IPS-NIHi7 (cell line): ENCODE measurements around the gene UNC5B.

ENCODE experiments used
- DNase-seq: peaks from one replicate; pipeline ENCODE4 v3.0.0; 2012; ENCODE audit warnings: mixed read lengths; ENCODE audit errors: extremely low spot score

UNC5B gene

DNA sequence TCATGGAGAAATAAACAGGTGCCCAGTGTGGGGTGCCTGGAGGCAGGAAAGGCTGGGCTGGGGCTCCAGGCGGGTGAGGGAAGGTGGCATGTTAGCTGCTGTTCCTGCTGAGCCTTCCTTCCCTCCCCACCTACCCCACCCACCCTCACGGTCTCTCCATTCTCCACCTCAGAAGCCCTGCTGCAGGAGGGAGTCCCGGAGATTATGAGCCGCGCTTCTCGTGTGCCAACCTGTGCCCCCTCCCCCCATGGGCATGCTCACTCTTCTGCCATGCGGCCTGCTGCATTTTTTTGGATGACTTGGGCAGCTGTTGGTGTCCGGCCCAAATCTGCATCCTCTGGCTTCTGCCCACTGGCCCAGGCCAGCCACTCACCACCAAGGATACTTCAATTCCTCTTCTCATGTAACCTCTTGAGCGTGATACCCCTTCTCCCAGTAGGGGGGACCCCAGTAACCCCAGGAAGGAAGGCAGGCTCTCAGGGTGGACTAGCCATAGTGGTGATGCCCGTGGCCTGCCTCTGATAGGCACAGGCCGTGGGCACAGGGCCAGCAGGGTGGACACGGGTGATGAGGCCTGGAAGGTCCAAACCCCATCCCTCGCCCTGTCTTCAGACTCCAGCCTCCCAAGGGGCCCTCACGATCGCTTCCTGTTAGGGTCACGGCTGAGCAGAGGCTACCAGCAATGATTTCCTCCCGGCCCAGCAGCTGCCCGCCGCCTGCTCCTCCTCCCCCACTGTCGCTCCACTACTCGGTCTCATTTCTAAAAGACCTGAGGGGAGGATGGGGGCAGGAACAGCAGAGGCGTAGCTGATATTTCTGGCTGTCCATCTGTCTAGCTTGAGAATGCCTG, 27.8 kb downstream of the UNC5B start:
- DNase-seq: no peak

DNA sequence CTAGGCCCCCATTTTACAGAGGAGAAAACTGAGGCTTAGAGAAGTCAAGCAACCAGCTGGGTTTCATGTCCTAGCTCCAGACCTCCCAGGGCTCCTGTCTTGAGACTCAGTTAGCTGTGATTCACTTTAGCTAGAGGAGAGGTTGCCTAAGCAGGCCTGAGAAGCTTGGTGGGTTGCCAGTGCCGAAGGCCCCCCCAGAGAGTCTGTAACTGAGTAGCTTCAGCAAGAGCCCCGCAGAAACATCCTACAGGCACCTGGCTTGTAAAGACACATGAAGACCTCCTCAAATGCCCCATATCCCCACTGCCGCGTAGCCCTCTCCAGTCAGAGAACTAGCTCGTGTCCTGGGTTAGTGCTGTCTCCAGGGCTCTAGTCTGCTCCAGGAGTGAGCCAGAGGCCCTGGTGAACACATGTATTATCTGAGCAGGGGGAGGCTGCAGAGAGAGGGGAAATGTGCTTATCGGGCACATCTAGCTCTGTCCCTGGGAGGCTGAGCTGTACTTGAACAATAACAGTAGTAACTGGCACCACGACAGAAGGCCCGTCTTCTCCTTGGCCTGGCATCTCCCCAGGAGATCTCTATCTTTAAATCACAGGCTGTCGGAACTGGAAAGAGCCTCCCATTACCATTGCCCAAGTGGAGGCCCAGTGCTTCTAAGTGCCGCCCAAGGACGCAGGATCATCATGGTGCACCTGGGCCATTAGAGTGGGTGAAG, 28.9 kb downstream of the UNC5B start:
- no peak for DNase-seq

DNA sequence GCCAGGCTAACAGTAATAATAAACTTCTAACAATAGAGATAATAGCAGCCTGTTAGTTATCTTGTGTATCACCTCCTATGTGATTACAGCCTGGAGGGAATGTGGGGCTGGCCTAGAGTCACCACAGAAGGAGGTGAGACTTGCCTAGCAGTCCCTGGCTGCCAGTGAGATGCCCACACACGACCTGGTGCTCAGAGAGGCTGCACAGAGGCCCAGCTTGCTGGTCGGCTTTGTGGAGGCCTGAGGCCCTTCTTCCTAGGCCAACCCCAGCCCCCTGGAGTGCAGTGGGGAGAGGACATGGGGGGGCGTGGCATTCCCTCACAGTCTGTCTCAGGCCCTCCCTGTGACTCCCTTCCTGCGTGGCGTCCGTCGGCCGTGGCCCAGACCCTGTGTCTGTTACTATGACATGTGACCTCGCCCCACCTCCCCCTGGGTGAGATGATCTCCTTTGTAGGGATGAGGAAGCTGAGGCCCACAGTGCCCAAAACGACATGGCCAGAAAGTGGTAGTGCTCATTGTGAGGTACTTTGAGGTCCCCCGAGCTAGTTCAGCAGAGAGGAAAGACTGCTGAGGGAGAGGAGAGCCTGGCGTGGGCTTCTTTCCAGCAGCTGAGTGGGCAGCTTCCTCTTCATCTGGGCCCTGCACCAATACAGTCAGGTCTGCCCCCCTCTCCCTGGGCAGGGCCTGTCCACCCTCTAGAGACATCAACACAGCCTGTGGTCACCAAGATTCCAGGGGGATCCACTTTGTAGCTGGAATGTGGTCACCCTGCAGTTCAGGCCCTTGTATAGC, 29.7 kb downstream of the UNC5B start:
- DNase-seq: no peak

DNA sequence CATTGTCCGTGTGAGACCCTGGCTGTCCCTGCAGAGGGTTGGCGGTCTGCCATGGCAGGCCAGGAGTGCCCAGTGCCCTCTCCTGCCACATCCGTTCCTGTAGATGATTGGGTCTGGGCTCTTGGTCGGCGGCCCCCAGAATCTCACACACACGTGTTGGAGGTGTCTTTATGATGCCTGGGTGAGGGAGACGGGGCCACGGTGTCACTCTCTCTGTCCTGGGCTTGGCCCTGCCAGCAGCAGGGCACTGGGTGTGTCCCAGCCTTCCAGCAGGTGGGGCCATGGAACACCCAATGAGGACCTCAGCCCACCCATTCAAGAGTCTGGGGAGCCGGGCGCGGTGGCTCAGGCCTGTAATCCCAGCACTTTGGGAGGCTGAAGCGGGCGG, 30.2 kb downstream of the UNC5B start:
- DNase-seq: peak; percentile 56

DNA sequence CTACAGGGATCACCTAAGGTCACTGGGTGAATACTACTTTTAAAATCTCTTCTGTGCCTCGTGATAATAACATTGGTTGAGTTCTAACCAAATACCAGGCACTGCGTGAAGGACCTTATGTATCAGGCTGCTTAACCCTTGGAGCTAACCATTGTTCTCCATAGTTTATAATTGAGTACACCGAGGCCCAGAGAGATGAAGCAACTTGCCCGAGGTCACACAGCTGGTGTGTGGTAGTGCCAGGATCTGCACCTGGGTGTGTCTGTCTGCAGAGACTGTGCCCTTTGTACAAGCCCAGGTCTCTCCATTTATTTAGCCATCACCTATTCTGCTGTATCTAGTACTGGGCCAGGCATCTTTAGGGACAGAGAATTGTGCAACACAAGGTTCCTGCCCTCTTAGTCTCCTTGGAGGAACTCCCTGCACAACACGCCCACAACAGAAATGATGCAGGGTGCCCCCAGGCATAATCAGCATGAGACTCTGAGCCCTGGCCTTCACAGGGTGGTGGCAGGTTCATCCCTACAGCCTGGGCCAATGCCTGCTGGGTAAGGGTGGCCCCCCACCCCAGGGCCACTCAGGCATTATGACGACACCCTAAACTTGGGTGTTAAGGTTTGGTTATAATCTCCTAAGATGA, 31.5 kb downstream of the UNC5B start:
- DNase-seq: no peak

DNA sequence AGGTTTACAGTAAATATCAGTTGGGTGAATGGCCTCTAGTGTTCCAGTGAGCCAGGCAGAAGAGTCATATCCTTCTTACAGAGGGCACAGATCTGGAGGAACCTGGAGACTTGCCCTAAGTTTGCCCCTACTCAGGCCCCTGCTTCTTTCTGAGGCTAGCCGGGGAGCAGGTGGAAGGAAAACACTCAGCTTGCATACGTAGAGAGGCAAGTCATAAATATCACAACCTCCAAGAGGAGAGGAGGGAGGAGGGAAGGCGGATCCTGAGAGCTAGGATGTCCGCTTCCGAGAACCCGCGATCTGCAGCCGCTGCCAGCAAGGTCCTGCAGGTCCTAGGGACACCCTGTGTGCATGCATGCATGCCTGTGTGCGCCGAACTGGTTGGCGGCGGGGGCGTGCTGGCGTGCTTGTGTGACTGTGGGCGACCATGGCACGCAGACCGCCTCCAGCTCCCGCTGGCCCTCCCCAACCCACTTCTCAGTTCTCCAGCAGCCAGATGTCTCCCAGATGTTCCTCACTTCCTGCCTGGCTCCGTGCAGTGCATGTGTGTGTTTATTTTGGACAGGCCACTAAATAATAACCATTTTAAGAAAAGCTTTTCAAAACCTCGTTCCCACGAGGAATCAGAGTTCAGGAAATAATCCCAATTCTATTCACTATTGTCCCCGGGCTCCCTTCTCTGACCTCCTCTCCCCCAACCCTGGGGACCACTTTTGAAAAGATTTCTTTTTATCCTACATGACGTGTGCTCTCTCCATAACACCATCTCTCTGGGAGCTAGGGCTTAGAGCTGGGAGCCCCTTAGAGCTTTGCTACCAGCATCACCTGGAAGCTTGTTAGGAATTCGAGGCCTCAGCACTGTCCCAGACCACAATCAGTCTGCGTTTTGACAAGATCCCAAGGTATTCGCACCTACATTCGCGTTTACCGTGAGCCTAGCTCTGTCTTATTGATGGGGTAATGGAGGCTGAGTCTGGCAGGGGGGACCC, 32.4 kb downstream of the UNC5B start:
- DNase-seq: no peak

DNA sequence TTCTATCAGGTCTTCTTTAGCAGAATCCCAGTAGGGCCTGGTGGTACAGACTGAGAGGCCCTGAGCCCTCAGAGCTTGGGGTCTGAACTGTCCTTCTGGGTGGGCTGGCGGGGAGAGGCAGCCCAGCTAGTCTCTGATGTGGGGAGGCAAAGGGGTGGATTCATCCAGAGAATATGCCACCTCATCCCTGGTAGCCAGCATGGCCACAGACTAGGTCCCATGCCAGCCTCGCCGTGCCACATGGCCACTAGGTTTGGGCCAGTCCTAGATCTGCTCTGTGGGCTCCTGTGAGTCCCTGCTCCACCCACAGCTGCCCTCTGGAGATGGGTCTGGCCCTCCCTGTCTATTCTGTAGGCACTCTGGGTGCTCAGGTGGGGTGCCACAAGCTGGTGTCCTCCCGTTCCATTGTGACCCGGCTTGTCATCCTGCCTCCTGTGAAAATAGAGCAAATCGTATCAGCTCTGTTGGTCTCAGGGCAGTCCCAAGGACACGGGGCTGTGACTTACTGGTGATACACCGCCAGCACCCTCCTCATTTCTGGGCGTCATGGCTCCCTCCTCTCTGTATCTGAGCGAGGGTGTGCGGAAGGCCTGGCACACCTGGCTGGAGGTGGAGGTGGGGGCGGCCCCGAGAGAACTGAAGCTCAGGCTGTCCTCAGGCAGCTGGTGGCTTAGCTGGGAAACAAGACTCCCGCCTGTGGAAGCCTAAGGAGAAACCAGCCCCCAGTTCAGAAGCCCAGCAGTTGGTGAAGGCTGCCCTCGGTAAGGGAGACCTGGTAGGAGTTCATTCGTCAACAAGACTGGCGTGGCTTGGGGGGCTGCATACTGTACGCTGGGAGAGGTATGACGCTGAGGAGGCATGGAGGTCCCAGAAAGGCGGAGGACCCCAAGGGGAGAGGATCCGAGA, 33.3 kb downstream of the UNC5B start:
- DNase-seq: no peak

DNA sequence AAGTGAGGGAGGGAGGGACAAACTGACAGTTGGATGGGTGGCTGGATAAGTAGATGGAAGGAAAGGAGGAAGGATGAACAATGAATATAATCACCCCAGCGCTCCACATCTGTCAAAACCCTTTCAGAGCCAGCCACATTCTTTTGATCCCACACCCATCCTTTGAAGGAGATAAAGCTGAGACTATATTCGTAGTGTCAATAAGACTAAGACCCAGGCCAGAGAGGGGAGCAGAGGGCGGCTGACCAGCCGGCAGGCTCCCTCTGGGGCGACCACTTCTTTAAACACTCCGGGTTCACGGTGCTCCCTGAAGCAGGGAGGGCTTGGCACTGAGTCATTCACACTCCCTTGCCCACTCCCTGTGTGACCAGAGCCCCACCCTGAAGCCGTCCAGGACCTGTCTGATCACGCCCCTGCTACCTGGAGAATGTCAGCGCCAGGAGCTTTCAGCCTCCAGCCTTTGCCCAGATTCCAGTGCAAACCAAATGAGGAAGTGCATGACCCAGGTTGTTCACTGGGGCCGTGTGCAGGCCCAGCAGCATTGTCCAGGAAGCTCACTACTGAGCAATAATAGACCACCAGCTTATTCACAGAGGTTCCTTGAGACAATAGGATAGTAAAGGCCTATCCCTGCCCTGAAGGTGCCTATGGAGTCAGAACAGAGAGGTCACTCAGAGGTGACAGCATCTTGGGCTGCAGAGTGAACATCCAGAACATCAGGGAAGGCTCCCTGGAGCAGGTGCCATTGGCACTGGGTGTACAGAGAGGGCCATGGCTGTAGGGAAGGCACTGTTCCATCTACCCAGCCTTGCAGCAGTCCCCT, 34.4 kb downstream of the UNC5B start:
- DNase-seq: no peak

DNA sequence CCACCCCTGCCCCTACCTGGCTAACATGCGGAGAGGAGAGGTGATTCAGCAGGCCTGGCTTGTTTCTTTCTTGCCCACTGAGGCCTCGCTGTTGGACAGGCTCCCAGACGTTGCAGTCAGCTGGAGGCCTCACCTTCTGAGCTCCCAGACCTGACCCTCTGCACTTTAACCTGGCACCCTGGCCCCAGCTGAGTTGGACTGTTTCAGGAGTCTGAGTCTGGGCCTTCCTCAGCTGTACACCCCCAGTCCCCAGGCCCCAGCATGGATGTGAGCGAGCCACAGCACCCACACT, 35.0 kb downstream of the UNC5B start:
- no peak for DNase-seq

DNA sequence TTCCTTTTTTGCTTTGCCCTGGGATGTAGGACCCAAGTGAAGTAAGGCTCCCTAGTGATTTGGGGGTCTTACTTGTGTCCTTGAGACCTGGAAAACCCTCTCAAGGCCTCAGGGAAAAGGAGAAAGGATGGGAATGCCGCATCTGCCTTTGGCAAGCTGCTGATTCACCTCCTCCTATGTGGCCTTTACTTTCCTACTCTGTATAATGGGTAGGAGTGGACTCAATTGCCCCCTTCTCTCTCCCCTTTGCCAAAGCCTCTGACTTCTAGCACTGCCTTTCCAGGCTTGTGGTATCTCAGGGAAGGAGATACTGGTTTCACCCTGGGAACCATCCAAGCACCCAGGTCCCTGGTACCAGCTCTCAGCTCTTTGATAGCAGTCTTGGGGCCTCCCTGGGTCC, 35.4 kb downstream of the UNC5B start:
- no peak for DNase-seq

DNA sequence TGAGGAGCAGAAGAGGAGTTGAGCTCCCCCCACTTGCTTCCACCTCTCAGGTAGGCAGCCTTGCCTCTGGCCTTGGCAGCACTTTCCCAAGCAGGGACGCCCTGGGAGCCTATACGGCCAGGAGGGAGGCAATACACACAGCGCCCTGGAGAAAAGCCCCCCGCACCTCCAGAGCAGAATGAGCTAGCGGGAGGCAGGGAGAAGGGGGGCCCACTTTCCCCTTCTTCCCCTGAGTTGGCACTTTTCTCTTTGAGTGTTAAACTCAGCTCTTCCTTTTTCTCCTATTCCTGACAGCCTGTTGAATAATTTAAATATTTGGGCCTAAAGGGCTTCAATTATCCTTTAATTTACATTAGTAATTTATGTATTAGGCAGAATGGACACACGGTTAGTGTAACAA, 35.8 kb downstream of the UNC5B start:
- no peak for DNase-seq

DNA sequence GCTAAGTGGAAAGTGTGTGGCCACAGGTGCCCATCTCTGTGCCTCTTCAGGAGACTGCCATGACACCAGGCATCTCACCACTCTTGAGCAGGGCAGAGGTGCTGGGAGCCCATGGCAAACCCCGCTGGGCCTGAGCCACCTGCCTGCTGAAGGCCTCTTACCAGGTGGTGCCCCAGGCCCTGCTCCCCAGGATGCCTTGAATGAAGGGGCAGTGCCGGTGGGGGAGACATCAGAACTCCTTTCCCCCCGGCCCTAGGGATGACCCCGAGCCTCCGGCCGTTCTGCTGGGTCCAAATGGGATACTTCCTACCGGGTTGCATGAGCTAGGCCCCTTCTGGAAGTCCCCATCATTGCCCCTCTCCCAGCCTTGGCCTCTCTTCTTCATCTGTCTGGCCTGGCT, 37.6 kb downstream of the UNC5B start:
- no peak for DNase-seq

DNA sequence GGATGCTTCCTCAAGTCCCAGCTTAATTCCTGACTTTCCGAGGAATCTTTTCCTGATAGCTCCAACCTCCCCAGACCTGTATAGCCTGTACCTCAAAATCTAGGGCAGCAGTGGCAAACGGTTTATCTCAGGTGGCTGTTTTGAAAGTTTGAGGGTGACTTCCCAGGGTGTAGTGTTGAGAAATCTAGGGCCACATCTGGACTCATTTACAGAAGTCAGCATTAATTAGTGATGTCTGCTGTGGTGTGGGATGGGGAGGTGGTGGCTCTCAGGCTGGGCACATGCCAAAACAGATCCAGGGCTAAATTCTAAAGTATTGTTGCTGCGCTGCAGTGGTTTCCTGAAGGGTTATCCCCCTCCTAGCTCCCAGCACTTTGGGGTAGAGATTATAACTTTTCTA, 38.0 kb downstream of the UNC5B start:
- DNase-seq: no peak

DNA sequence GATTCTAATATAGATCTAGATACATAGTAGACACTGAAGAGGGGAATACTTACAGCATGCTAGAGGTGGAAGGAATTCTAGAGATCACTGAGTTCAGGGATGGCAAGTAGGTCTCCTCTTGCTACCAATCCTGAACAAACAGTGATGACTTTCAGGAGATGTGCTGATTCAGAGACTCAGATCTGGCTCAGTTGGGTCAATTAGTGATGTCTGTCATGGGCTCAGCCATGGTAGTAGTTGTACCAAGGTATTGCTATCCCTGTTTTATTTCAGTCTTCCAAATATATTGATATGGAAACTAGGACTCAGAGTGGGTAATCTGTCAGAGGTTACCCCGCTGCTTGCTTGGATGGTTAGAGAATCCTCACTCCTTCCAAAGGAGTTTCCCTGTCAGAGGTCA, 38.5 kb downstream of the UNC5B start:
- DNase-seq: no peak

DNA sequence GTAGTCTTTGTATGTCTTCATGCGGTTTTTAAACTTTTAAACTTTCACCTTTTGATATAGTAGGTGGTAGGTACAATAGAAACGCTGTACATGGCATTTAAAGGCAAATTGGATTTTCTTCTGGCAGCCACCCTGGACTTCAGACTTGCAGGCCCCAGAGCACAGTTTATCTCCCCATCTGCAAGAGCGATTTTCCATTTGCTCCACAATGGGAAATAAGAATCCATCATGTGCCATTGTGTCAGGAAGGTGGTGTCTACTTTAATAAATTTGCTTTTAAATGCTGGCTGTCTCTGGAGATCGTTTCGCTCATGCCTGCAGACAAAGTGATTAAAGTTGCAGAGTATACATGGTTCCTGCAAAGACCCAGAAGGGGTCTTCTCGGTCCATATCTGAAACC, 38.9 kb downstream of the UNC5B start:
- DNase-seq: no peak

DNA sequence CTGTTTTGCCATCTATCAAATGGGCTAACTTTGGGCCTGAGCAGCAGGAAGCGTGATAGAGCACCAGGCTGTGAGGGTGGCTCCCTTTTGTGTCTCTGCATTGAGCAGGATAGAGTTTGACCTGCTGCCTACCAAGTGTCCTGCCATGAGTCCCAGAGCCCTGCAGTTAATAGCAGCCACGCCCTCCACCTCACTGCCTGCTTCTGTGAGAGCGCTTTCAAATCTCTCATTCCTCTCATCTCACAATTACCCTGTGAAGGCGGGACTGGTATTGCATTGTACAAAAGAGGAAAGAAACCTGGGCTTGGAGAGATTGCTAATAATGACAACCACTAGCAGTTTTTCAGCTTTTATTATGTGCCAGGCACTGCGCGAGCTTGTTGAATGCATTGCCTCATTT, 39.9 kb downstream of the UNC5B start:
- no peak for DNase-seq

DNA sequence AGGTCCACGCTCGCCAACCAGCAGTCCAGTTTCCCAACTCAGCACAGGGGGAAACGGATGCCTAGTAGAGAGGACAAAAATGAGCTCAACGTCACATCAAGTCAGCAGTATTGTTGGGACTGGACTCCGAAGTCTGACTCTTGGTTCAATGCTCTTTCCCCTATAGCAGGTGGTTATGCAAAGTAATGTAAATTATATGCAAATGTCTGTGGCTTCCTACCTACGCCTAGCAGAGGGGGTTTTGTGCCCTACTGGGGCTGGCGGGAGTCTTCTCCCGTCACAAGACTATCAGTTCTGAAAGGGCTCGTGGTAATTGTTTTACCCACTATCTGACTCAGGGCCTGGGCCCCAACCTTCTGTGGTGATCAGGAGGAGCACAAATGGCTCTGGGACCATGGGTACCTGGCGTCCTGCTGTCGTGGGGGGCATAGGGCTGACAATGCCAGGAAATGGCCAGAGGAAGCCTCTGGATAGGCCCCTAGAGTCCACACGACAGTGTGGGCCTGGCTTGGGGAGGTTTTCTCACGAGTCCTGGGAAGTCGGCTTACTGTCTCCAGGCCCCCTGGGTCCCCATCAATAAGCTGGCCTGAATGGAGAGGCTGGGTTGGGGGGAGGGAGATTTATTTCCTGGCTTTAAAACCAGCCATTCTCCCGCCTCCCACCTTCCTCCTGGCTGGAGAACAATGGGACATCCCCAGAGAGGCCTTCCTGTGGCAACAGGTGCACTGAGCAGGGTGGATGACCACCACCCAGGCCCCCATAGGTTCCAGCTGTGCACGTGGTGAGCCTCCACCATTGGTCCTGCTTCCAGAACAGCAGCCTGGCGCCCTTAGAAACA, 41.8 kb downstream of the UNC5B start:
- peak; percentile 46 for DNase-seq

DNA sequence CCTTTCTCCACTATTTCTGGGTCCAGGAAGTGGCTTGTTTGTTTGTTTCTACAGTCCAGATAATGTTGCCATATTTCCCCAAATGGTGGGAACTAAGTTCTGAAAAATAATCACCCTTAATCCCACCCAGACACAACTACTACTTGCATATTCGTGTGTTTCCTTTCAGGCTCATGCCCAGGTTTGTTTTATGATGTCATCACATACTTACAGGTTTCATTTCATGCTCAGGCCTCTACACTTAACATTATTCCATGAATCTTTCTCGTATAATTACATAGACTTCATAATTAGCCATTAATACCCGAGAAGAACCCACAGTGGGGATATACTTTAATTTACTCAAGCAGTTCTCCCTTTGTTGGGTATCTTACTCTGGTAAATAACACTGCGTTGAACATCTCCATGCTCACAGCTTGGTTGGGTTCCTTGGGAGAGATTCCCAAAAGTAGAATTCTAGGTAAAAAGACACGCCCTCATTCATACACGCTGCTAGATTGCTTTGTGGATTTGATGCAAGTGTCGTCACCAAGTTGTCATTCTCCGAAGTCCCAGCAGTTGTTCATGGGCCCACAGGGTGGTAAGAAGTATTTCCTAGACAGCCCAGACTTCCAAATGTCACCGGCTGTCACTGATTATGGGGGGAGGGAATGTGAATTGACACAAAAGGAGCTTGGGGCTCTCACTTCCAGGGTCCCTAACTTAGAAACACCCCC, 42.6 kb downstream of the UNC5B start:
- no peak for DNase-seq
